SK-N-SH (cell line): ENCODE data around the gene HSD17B12. TPM values are rescaled to one million over a fixed set of nuclear protein-coding genes. Genes with fewer than 3 reads are reported as not detected.

ENCODE experiments used
- CTCF ChIA-PET: fragments of 300-600, 350-600 bp; formaldehyde crosslinking; extraction: SDS; loops from one replicate; lab custom pipeline; 2021; lab: Yijun Ruan, JAX
- POLR2A ChIA-PET: fragments of 350-600 bp; sonication (Branson Sonifier 250); formaldehyde crosslinking; extraction: SDS; loops from one replicate; lab custom pipeline; 2020; ENCODE audit warnings: antibody characterized with exemption, inconsistent platforms; lab: Yijun Ruan, JAX
- DNase-seq: peaks from one replicate; pipeline ENCODE4 v3.0.0; 2012
- H2AFZ ChIP-seq: fragments of 200-600 bp; sonication (generic); 2 replicates; pipeline ENCODE4 v1.8.1; 2016; ENCODE audit warnings: antibody characterized with exemption, mild to moderate bottlenecking, low read depth
- H3F3A ChIP-seq: fragments of 200-600 bp; sonication (generic); replicated peaks from 2 replicates; pipeline ENCODE3; 2016; ENCODE audit warnings: antibody characterized with exemption, mild to moderate bottlenecking; ENCODE audit not compliant: insufficient read depth
- H3K27ac ChIP-seq, 2 experiments: fragments of 200-500 bp in 1 of 2; fragments of 200-600 bp in 1 of 2; sonication (Bioruptor generic) in 1 of 2; sonication (generic), shearing (Covaris generic) in 1 of 2; 2 replicates each; pipeline versions ENCODE4 v1.5.1 to v1.6.1; 2014 to 2016; ENCODE audit warnings: low read depth in 2 of 2, inconsistent platforms in 1 of 2, low read length in 1 of 2, mild to moderate bottlenecking in 1 of 2, mixed read lengths in 1 of 2
- H3K27me3 ChIP-seq: fragments of 200-600 bp; sonication (generic), shearing (Covaris generic); 2 replicates; pipeline ENCODE4 v1.6.1; 2016; ENCODE audit warnings: mixed run types; ENCODE audit not compliant: insufficient read depth
- H3K36me3 ChIP-seq, 2 experiments: fragments of 200-500 bp in 1 of 2; fragments of 200-600 bp in 1 of 2; sonication (Bioruptor generic) in 1 of 2; sonication (generic) in 1 of 2; replicated peaks in 1 of 2; 2 replicates each; pipeline versions ENCODE3 to v1.5.1; 2014 to 2016; ENCODE audit warnings: low read length in 1 of 2, mild to moderate bottlenecking in 1 of 2; ENCODE audit not compliant: insufficient read depth in 2 of 2, control insufficient read depth in 1 of 2
- H3K4me1 ChIP-seq, 2 experiments: fragments of 200-500 bp in 1 of 2; fragments of 200-600 bp in 1 of 2; sonication (Bioruptor generic) in 1 of 2; sonication (generic), shearing (Covaris generic) in 1 of 2; 2 replicates each; pipeline versions ENCODE4 v1.5.1 to v1.6.1; 2014 to 2016; ENCODE audit warnings: low read depth in 1 of 2, low read length in 1 of 2, mixed run types in 1 of 2; ENCODE audit not compliant: insufficient read depth in 2 of 2, control insufficient read depth in 1 of 2
- H3K4me2 ChIP-seq: fragments of 200-600 bp; sonication (generic), shearing (Covaris generic); 2 replicates; pipeline ENCODE4 v1.6.1; 2017; ENCODE audit warnings: mixed run types
- H3K4me3 ChIP-seq, 2 experiments: fragments of 200-500 bp in 1 of 2; fragments of 200-600 bp in 1 of 2; sonication (Bioruptor generic) in 1 of 2; sonication (generic), shearing (Covaris generic) in 1 of 2; 2 replicates each; pipeline versions ENCODE4 v1.5.1 to v1.8.1; 2014 to 2016; ENCODE audit warnings: low read depth in 2 of 2, inconsistent platforms in 1 of 2, low read length in 1 of 2, mild to moderate bottlenecking in 1 of 2, mixed read lengths in 1 of 2, moderate library complexity in 1 of 2
- H3K79me2 ChIP-seq: fragments of 200-600 bp; sonication (generic); 2 replicates; pipeline ENCODE4 v1.8.1; 2017; ENCODE audit warnings: mild to moderate bottlenecking; ENCODE audit not compliant: insufficient read depth
- H3K9ac ChIP-seq: fragments of 200-600 bp; sonication (generic); 2 replicates; pipeline ENCODE4 v1.6.1; 2017; ENCODE audit warnings: mixed run types
- H3K9me2 ChIP-seq: fragments of 200-600 bp; sonication (generic); 2 replicates; pipeline ENCODE4 v1.6.1; 2017; ENCODE audit warnings: mixed run types
- H3K9me3 ChIP-seq: fragments of 200-600 bp; sonication (generic); 2 replicates; pipeline ENCODE4 v1.6.1; 2017; ENCODE audit warnings: mixed run types, mild to moderate bottlenecking, moderate library complexity
- H4K20me1 ChIP-seq: fragments of 200-600 bp; sonication (generic); 2 replicates; pipeline ENCODE4 v1.6.1; 2017; ENCODE audit warnings: mild to moderate bottlenecking, mixed run types; ENCODE audit not compliant: insufficient read depth
- CHD2 ChIP-seq: fragments of 150-350 bp; IDR thresholded peaks from 2 replicates; pipeline ENCODE4 v1.6.1; 2018; ENCODE audit warnings: low read length; ENCODE audit not compliant: partially characterized antibody
- CTCF ChIP-seq: fragments of 200-600 bp; sonication (generic); IDR thresholded peaks from 2 replicates; pipeline ENCODE4 v1.6.1; 2017; ENCODE audit warnings: antibody characterized with exemption, mild to moderate bottlenecking, moderate library complexity
- EP300 ChIP-seq, 2 experiments: IDR thresholded peaks; 2 replicates each; pipeline versions ENCODE4 v1.4.0 to v1.6.1; 2012; ENCODE audit warnings: borderline replicate concordance in 1 of 2, low read depth in 1 of 2, low read length in 1 of 2
- FOSL2 ChIP-seq: IDR thresholded peaks from 2 replicates; pipeline ENCODE4 v1.4.0; 2012; ENCODE audit warnings: low read depth, mild to moderate bottlenecking, moderate library complexity, borderline replicate concordance
- FOXJ3 ChIP-seq: sonication (generic); formaldehyde crosslinking; IDR thresholded peaks from 2 replicates; pipeline ENCODE4 v1.5.1; 2020; ENCODE audit warnings: mild to moderate bottlenecking, missing genetic modification reagents
- GABPA ChIP-seq: IDR thresholded peaks from 2 replicates; pipeline ENCODE4 v1.4.0; 2012; ENCODE audit warnings: low read depth, mild to moderate bottlenecking
- JUND ChIP-seq: IDR thresholded peaks from 2 replicates; pipeline ENCODE4 v1.4.0; 2012
- MAX ChIP-seq: IDR thresholded peaks from 2 replicates; pipeline ENCODE4 v1.4.0; 2012; ENCODE audit warnings: low read depth
- MEF2A ChIP-seq: IDR thresholded peaks from 2 replicates; pipeline ENCODE4 v1.4.0; 2012; ENCODE audit warnings: low read depth, borderline replicate concordance
- MXI1 ChIP-seq: IDR thresholded peaks from 2 replicates; pipeline ENCODE4 v1.6.1; 2012; ENCODE audit warnings: mild to moderate bottlenecking, low read depth, low read length, improper control_type of control experiment
- NFIC ChIP-seq: IDR thresholded peaks from 2 replicates; pipeline ENCODE4 v1.4.0; 2012; ENCODE audit warnings: borderline replicate concordance
- NRF1 ChIP-seq: IDR thresholded peaks from 2 replicates; pipeline ENCODE4 v1.6.1; 2012; ENCODE audit warnings: low read depth, mild to moderate bottlenecking, low read length
- POLR2AphosphoS5 ChIP-seq: IDR thresholded peaks from 2 replicates; pipeline ENCODE4 v1.6.1; 2012; ENCODE audit warnings: low read depth, low read length
- RAD21 ChIP-seq: IDR thresholded peaks from 2 replicates; pipeline ENCODE4 v1.6.1; 2012; ENCODE audit warnings: mild to moderate bottlenecking, low read length
- SIN3A ChIP-seq: IDR thresholded peaks from 2 replicates; pipeline ENCODE4 v1.6.1; 2012; ENCODE audit warnings: low read depth, mild to moderate bottlenecking, low read length, moderate library complexity, borderline replicate concordance
- SMC3 ChIP-seq: IDR thresholded peaks from 2 replicates; pipeline ENCODE4 v1.6.1; 2012; ENCODE audit warnings: low read depth, low read length, improper control_type of control experiment
- TAF1 ChIP-seq: IDR thresholded peaks from 2 replicates; pipeline ENCODE4 v1.6.1; 2012; ENCODE audit warnings: low read depth, mild to moderate bottlenecking, low read length, moderate library complexity, borderline replicate concordance
- TCF12 ChIP-seq: IDR thresholded peaks from 2 replicates; pipeline ENCODE4 v1.4.0; 2012
- USF2 ChIP-seq: fragments of 150-350 bp; IDR thresholded peaks from 2 replicates; pipeline ENCODE4 v1.6.1; 2017; ENCODE audit warnings: antibody characterized with exemption, low read length, low read depth, borderline replicate concordance
- YY1 ChIP-seq: IDR thresholded peaks from 2 replicates; pipeline ENCODE4 v1.4.0; 2012; ENCODE audit warnings: low read depth, mild to moderate bottlenecking
- WGBS: methylation state at CpG from one replicate; pipeline ENCODE4 v1.1.6; 2017; ENCODE audit warnings: low lambda C conversion rate; 5-methylcytosine and 5-hydroxymethylcytosine counted together
- polyA plus RNA-seq, 3 experiments: library from polyadenylated mRNA; depleted of rRNA; stranded (reverse); fragments of >200 nt; gene quantifications; 2 replicates each; pipeline ENCODE4 v1.2.3, GENCODE V29; 2012
- TF ChIP-seq, protein P1 (sequence below): IDR thresholded peaks from 2 replicates; pipeline ENCODE4 v1.6.1; 2012; ENCODE audit warnings: mild to moderate bottlenecking, low read depth, low read length, moderate library complexity
- TF ChIP-seq, protein P2 (sequence below): IDR thresholded peaks from 2 replicates; pipeline ENCODE4; 2012
- TF ChIP-seq, protein P3 (sequence below): IDR thresholded peaks from 2 replicates; pipeline ENCODE4 v1.4.0; 2012; ENCODE audit warnings: low read depth, borderline replicate concordance

Gene HSD17B12
- polyA plus RNA-seq, 1 of the 3 experiments (the other 2 are of a cell fraction): 19.7 TPM

- peaks cover 6 to 9% of the 10 kb centered on the region in 2 experiments; a peak in 3 of 4 replicates for H3K4me1 ChIP-seq
- peak overlapping the region; percentile 98 for H2AFZ ChIP-seq
- POLR2A ChIA-PET: no interaction called here
- H3K4me3 ChIP-seq: peak overlapping the region; percentile 60 to 88
- no peaks in the 10 kb centered on the region for H3K9me3 ChIP-seq
- peak overlapping the region; percentile 77 for H3K9ac ChIP-seq
- WGBS: under 1% methylated on average over 25 of the region's 33 CpGs
- H4K20me1 ChIP-seq: no peaks in the 10 kb centered on the region
- no peaks in the 10 kb centered on the region for H3K9me2 ChIP-seq
- peaks cover 17% of the 10 kb centered on the region for H3K79me2 ChIP-seq
- H3K27me3 ChIP-seq: peaks cover 13% of the 10 kb centered on the region; the same call in 1 of the 2 replicates
- H3K4me2 ChIP-seq: peak overlapping the region; percentile 87
- peak; percentile 87 for DNase-seq
- no peaks in the 10 kb centered on the region for H3F3A ChIP-seq
- H3K27ac ChIP-seq: peak overlapping the region; percentile 23 to 71; a peak in 2 of 4 replicates
- H3K36me3 ChIP-seq: no peaks in the 10 kb centered on the region
- CTCF ChIA-PET: no interaction called here
- TF ChIP-seq GABPA: peak; percentile 48; the same call in 1 of the 2 replicates
- TF ChIP-seq JUND: no peak
- peak; percentile 77 for TF ChIP-seq POLR2AphosphoS5
- no peak for TF ChIP-seq FOSL2
- no peak for TF ChIP-seq FOXJ3 (CRISPR knock-in tag)
- TF ChIP-seq, protein P1, sequence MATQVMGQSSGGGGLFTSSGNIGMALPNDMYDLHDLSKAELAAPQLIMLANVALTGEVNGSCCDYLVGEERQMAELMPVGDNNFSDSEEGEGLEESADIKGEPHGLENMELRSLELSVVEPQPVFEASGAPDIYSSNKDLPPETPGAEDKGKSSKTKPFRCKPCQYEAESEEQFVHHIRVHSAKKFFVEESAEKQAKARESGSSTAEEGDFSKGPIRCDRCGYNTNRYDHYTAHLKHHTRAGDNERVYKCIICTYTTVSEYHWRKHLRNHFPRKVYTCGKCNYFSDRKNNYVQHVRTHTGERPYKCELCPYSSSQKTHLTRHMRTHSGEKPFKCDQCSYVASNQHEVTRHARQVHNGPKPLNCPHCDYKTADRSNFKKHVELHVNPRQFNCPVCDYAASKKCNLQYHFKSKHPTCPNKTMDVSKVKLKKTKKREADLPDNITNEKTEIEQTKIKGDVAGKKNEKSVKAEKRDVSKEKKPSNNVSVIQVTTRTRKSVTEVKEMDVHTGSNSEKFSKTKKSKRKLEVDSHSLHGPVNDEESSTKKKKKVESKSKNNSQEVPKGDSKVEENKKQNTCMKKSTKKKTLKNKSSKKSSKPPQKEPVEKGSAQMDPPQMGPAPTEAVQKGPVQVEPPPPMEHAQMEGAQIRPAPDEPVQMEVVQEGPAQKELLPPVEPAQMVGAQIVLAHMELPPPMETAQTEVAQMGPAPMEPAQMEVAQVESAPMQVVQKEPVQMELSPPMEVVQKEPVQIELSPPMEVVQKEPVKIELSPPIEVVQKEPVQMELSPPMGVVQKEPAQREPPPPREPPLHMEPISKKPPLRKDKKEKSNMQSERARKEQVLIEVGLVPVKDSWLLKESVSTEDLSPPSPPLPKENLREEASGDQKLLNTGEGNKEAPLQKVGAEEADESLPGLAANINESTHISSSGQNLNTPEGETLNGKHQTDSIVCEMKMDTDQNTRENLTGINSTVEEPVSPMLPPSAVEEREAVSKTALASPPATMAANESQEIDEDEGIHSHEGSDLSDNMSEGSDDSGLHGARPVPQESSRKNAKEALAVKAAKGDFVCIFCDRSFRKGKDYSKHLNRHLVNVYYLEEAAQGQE: peak; percentile 54; the same call in 1 of the 2 replicates
- TF ChIP-seq TAF1: peak; percentile 77
- no peak for TF ChIP-seq RAD21
- TF ChIP-seq YY1: peak; percentile 97
- no peak for TF ChIP-seq SMC3
- peak in 1 of 2 experiments; percentile 18; a peak in 1 of 4 replicates for TF ChIP-seq EP300 (IDR thresholded peaks at IDR 0.05; ENCODE audit: borderline replicate concordance in 1 of 2, low read depth in 1 of 2, low read length in 1 of 2)
- TF ChIP-seq MEF2A: no peak
- no peak for TF ChIP-seq CTCF
- TF ChIP-seq, protein P2, sequence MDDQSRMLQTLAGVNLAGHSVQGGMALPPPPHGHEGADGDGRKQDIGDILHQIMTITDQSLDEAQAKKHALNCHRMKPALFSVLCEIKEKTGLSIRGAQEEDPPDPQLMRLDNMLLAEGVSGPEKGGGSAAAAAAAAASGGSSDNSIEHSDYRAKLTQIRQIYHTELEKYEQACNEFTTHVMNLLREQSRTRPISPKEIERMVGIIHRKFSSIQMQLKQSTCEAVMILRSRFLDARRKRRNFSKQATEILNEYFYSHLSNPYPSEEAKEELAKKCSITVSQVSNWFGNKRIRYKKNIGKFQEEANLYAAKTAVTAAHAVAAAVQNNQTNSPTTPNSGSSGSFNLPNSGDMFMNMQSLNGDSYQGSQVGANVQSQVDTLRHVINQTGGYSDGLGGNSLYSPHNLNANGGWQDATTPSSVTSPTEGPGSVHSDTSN: peak; percentile 27; the same call in 1 of the 2 replicates
- TF ChIP-seq USF2: no peak
- TF ChIP-seq SIN3A: no peak
- TF ChIP-seq MXI1: peak; percentile 65
- TF ChIP-seq MAX: peak; percentile 73
- peak; percentile 83 for TF ChIP-seq CHD2
- TF ChIP-seq NFIC: no peak; the same call in 1 of the 2 replicates
- TF ChIP-seq, protein P3, sequence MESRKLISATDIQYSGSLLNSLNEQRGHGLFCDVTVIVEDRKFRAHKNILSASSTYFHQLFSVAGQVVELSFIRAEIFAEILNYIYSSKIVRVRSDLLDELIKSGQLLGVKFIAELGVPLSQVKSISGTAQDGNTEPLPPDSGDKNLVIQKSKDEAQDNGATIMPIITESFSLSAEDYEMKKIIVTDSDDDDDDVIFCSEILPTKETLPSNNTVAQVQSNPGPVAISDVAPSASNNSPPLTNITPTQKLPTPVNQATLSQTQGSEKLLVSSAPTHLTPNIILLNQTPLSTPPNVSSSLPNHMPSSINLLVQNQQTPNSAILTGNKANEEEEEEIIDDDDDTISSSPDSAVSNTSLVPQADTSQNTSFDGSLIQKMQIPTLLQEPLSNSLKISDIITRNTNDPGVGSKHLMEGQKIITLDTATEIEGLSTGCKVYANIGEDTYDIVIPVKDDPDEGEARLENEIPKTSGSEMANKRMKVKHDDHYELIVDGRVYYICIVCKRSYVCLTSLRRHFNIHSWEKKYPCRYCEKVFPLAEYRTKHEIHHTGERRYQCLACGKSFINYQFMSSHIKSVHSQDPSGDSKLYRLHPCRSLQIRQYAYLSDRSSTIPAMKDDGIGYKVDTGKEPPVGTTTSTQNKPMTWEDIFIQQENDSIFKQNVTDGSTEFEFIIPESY: peak; percentile 74; the same call in 1 of the 2 replicates
- TF ChIP-seq TCF12: peak; percentile 33
- TF ChIP-seq NRF1: no peak
Observed at GRCh38 chr11:43643898-43644620, 36.5 kb upstream of the HSD17B12 start.
